Liver (tissue), 9 donors: Measurements from ENCODE around the gene C16orf92. TPM values are rescaled to one million over a fixed set of nuclear protein-coding genes. Genes with fewer than 3 reads are reported as not detected.

Experiments
- DNase-seq: peaks from one replicate; pipeline ENCODE4 v3.0.0-alpha.2; 2017; ENCODE audit warnings: low spot score
- H3K27ac ChIP-seq, 2 donors: one replicate each; pipeline ENCODE4 v1.7.0; 2013; ENCODE audit warnings: inconsistent platforms in 2 of 2, low read length in 2 of 2, control low read depth in 1 of 2, low read depth in 1 of 2, mild to moderate bottlenecking in 1 of 2
- H3K27me3 ChIP-seq, 4 donors: one replicate each; pipeline versions ENCODE4 v1.6.1 to v1.7.0; 2013; ENCODE audit warnings: low read length in 3 of 4, inconsistent platforms in 1 of 4, mild to moderate bottlenecking in 1 of 4, moderate library complexity in 1 of 4; ENCODE audit not compliant: control insufficient read depth in 4 of 4, insufficient read depth in 4 of 4
- H3K36me3 ChIP-seq, 4 donors: one replicate each; pipeline versions ENCODE4 v1.6.1 to v1.7.0; 2013; ENCODE audit warnings: low read length in 3 of 4, mild to moderate bottlenecking in 3 of 4, low read depth in 1 of 4, moderate library complexity in 1 of 4; ENCODE audit not compliant: control insufficient read depth in 4 of 4, insufficient read depth in 3 of 4
- H3K4me1 ChIP-seq, 4 donors: one replicate each; pipeline versions ENCODE4 v1.6.1 to v1.7.0; 2013; ENCODE audit warnings: low read length in 3 of 4, mild to moderate bottlenecking in 3 of 4, moderate library complexity in 1 of 4; ENCODE audit not compliant: control insufficient read depth in 4 of 4, insufficient read depth in 4 of 4
- H3K4me3 ChIP-seq, 3 donors: one replicate each; pipeline versions ENCODE4 v1.6.1 to v1.7.0; 2013; ENCODE audit warnings: low read length in 3 of 3, control low read depth in 1 of 3, low read depth in 1 of 3, mild to moderate bottlenecking in 1 of 3
- H3K9ac ChIP-seq, 2 donors: one replicate each; pipeline ENCODE4 v1.7.0; 2013; ENCODE audit warnings: low read length in 2 of 2, mild to moderate bottlenecking in 2 of 2, moderate library complexity in 2 of 2, control low read depth in 1 of 2, low read depth in 1 of 2
- H3K9me3 ChIP-seq, 4 donors: one replicate each; pipeline versions ENCODE4 v1.6.1 to v1.7.0; 2013; ENCODE audit warnings: low read length in 3 of 4; ENCODE audit not compliant: control insufficient read depth in 4 of 4
- FOXA2 ChIP-seq: IDR thresholded peaks from 2 replicates; pipeline ENCODE4 v1.6.1; 2016; ENCODE audit warnings: antibody characterized with exemption
- HNF4A ChIP-seq, 2 donors: conservative IDR thresholded peaks; 2 replicates each; pipeline ENCODE4 v1.6.1; 2016; ENCODE audit warnings: antibody characterized with exemption in 2 of 2, mild to moderate bottlenecking in 2 of 2
- RAD21 ChIP-seq, 2 donors: IDR thresholded peaks; 2 replicates each; pipeline ENCODE4 v1.6.1; 2016; ENCODE audit warnings: antibody characterized with exemption in 2 of 2, mild to moderate bottlenecking in 2 of 2
- RXRA ChIP-seq, 2 donors: IDR thresholded peaks; 2 replicates each; pipeline ENCODE4 v1.6.1; 2017 to 2018; ENCODE audit warnings: antibody characterized with exemption in 2 of 2, mild to moderate bottlenecking in 1 of 2
- TAF1 ChIP-seq: conservative IDR thresholded peaks from 2 replicates; pipeline ENCODE4 v1.6.1; 2016; ENCODE audit warnings: antibody characterized with exemption, mild to moderate bottlenecking
- ZBTB33 ChIP-seq: IDR thresholded peaks from 2 replicates; pipeline ENCODE4 v1.6.1; 2016; ENCODE audit warnings: antibody characterized with exemption
- WGBS: extraction: QIAGEN DNeasy Blood & Tissue Kit; methylation state at CpG from one replicate; pipeline ENCODE4 v1.1.7; 2013; 5-methylcytosine and 5-hydroxymethylcytosine counted together
- polyA plus RNA-seq, 2 donors: library from polyadenylated mRNA; stranded (reverse) in 1 of 2; unstranded in 1 of 2; fragments of 200-250 nt in 1 of 2; fragments of >200 nt in 1 of 2; fragmentation: Nextera tagmentation in 1 of 2; extraction: Ambion mirVana in 1 of 2; gene quantifications; one replicate each; pipeline versions ENCODE4 v1.2.1 to v1.2.3, GENCODE V29; 2013 to 2015
- total RNA-seq, 2 donors: library from RNA; depleted of rRNA; stranded (reverse); fragments of >200 nt; gene quantifications; one replicate each; pipeline ENCODE4 v1.2.3, GENCODE V29; 2014
- TF ChIP-seq, protein P1 (sequence below): IDR thresholded peaks from 2 replicates; pipeline ENCODE4 v1.6.1; 2016; ENCODE audit warnings: antibody characterized with exemption, mild to moderate bottlenecking
- TF ChIP-seq, protein P2 (sequence below): IDR thresholded peaks from 2 replicates; pipeline ENCODE4 v1.6.1; 2016; ENCODE audit warnings: antibody characterized with exemption
- TF ChIP-seq, protein P3 (sequence below): fragments of 150-350 bp; IDR thresholded peaks from 2 replicates; pipeline ENCODE4 v1.5.1; 2017; ENCODE audit warnings: improper control_type of control experiment, low read depth, low read length; ENCODE audit not compliant: missing input control
- donor health status: healthy.
- donor health status: healthy.
- donor health status: healthy.
- donor health status: healthy.
- donor health status: healthy.

Gene C16orf92
- total and polyA plus RNA-seq, 4 donors = not detected

- Histone ChIP-seq H3K36me3 (no peaks in the 10 kb centered on the region), H3K9ac (no peak overlapping the region), H3K4me3 (no peak overlapping the region), H3K4me1 (peaks cover 2 to 8% (median 4%) of the 10 kb centered on the region in 4 donors), H3K9me3 (no peaks in the 10 kb centered on the region), H3K27ac (no peak overlapping the region), H3K27me3 (peaks cover 0 to 2% (median 0%) of the 10 kb centered on the region in 4 donors)
- WGBS = 66% methylated on average over 16 of the region's 16 CpGs
- TF ChIP-seq RAD21 (IDR thresholded peaks at IDR 0.05) = no peak
- no peak for TF ChIP-seq HNF4A (conservative IDR thresholded peaks at IDR 0.05)
- no peak for TF ChIP-seq TAF1
- TF ChIP-seq, protein P1, sequence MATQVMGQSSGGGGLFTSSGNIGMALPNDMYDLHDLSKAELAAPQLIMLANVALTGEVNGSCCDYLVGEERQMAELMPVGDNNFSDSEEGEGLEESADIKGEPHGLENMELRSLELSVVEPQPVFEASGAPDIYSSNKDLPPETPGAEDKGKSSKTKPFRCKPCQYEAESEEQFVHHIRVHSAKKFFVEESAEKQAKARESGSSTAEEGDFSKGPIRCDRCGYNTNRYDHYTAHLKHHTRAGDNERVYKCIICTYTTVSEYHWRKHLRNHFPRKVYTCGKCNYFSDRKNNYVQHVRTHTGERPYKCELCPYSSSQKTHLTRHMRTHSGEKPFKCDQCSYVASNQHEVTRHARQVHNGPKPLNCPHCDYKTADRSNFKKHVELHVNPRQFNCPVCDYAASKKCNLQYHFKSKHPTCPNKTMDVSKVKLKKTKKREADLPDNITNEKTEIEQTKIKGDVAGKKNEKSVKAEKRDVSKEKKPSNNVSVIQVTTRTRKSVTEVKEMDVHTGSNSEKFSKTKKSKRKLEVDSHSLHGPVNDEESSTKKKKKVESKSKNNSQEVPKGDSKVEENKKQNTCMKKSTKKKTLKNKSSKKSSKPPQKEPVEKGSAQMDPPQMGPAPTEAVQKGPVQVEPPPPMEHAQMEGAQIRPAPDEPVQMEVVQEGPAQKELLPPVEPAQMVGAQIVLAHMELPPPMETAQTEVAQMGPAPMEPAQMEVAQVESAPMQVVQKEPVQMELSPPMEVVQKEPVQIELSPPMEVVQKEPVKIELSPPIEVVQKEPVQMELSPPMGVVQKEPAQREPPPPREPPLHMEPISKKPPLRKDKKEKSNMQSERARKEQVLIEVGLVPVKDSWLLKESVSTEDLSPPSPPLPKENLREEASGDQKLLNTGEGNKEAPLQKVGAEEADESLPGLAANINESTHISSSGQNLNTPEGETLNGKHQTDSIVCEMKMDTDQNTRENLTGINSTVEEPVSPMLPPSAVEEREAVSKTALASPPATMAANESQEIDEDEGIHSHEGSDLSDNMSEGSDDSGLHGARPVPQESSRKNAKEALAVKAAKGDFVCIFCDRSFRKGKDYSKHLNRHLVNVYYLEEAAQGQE = no peak
- no peak for DNase-seq
Measured at GRCh38 chr16:30024451-30024850, 1.5 kb downstream of the C16orf92 start.

DNA sequence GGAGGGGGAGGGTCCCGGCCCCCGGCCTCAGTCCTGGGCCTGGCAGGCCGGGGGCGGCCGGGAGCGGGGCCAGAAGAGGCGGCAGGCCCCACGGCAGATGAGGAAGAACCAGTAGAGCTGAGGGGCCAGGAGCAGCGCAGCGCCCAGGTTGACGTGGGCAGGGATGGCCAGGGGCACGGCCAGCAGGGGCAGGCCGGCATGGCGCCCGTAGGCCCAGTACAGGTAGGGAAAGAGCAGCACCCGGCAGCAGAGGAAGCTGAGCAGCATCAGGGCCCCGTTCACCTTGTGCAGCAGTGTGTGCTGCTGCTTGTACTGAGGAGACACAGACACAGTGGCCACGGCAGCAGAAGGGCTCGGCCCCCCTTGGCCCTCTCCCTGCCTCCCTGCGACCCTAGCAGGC lies 2.2 kb downstream of the C16orf92 start:
- H3K27me3 ChIP-seq = peaks cover 0 to 2% (median 0%) of the 10 kb centered on the region in 4 donors
- DNase-seq = no peak
- no peaks in the 10 kb centered on the region for H3K36me3 ChIP-seq
- peaks cover 2 to 8% (median 4%) of the 10 kb centered on the region in 4 donors for H3K4me1 ChIP-seq
- TF ChIP-seq RXRA (IDR thresholded peaks at IDR 0.05) = no peak
- TF ChIP-seq FOXA2 = no peak
- no peak overlapping the region for H3K9ac ChIP-seq
- H3K27ac ChIP-seq = no peak overlapping the region
- no peak overlapping the region for H3K4me3 ChIP-seq
- 74% methylated on average over 20 of the region's 20 CpGs for WGBS
- no peaks in the 10 kb centered on the region for H3K9me3 ChIP-seq

- TF ChIP-seq RXRA (IDR thresholded peaks at IDR 0.05) = no peak
Measured at GRCh38 chr16:30025574-30025973, 2.6 kb downstream of the C16orf92 start.

GRCh38 chr16:30026449-30026848 lies 3.5 kb downstream of the C16orf92 start:
- no peak for TF ChIP-seq ZBTB33
- TF ChIP-seq, protein P2, sequence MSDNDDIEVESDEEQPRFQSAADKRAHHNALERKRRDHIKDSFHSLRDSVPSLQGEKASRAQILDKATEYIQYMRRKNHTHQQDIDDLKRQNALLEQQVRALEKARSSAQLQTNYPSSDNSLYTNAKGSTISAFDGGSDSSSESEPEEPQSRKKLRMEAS = no peak
- TF ChIP-seq, protein P3, sequence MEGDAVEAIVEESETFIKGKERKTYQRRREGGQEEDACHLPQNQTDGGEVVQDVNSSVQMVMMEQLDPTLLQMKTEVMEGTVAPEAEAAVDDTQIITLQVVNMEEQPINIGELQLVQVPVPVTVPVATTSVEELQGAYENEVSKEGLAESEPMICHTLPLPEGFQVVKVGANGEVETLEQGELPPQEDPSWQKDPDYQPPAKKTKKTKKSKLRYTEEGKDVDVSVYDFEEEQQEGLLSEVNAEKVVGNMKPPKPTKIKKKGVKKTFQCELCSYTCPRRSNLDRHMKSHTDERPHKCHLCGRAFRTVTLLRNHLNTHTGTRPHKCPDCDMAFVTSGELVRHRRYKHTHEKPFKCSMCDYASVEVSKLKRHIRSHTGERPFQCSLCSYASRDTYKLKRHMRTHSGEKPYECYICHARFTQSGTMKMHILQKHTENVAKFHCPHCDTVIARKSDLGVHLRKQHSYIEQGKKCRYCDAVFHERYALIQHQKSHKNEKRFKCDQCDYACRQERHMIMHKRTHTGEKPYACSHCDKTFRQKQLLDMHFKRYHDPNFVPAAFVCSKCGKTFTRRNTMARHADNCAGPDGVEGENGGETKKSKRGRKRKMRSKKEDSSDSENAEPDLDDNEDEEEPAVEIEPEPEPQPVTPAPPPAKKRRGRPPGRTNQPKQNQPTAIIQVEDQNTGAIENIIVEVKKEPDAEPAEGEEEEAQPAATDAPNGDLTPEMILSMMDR = no peak
- WGBS = 84% methylated on average over 18 of the region's 18 CpGs
- Histone ChIP-seq H3K9ac (no peak overlapping the region), H3K9me3 (no peaks in the 10 kb centered on the region), H3K4me1 (peaks cover 0 to 3% (median under 1%) of the 10 kb centered on the region in 4 donors), H3K27ac (no peak overlapping the region), H3K4me3 (no peak overlapping the region), H3K27me3 (peaks cover 0 to 2% (median 0%) of the 10 kb centered on the region in 4 donors), H3K36me3 (no peaks in the 10 kb centered on the region)
- DNase-seq = no peak

More at GRCh38 chr16:30025574-30025973, 2.6 kb downstream of the C16orf92 start:
- Histone ChIP-seq H3K9me3 (no peaks in the 10 kb centered on the region), H3K27ac (no peak overlapping the region), H3K4me1 (peaks cover 2 to 8% (median 4%) of the 10 kb centered on the region in 4 donors), H3K36me3 (no peaks in the 10 kb centered on the region), H3K27me3 (peaks cover 0 to 2% (median 0%) of the 10 kb centered on the region in 4 donors), H3K4me3 (no peak overlapping the region), H3K9ac (no peak overlapping the region)
- DNase-seq = no peak
- 59% methylated on average over 7 of the region's 7 CpGs for WGBS
